Right hindlimb (tissue), 1 donor: ENCODE data around the gene AK5.

Source experiments
- DNase-seq: peaks from one replicate; pipeline ENCODE4 v3.0.0-alpha.2; 2018

Gene AK5

GRCh38 chr1:77281491-77282186, at the start of gene AK5:
AK5 (plus strand) TSS chr1:77282019; CDS start chr1:77282314, 295 bp downstream.
- DNase-seq = peak; percentile 73

GRCh38 chr1:77232829-77233228, 49.0 kb upstream of the AK5 start:
- no peak for DNase-seq

- no peak for DNase-seq
These were observed 47.7 kb upstream of the AK5 start for GRCh38 chr1:77234096-77234495.

GRCh38 chr1:77234943-77235342, 46.9 kb upstream of the AK5 start:
- DNase-seq = no peak

GRCh38 chr1:77238462-77238861, 43.4 kb upstream of the AK5 start:
- no peak for DNase-seq

- DNase-seq = no peak
These were observed 42.5 kb upstream of the AK5 start for GRCh38 chr1:77239311-77239710.

- no peak for DNase-seq
These were observed 36.0 kb upstream of the AK5 start for GRCh38 chr1:77245830-77246229.

- DNase-seq = no peak
These were observed 31.7 kb upstream of the AK5 start for GRCh38 chr1:77250126-77250525.

GRCh38 chr1:77253211-77253610, 28.6 kb upstream of the AK5 start:
- no peak for DNase-seq

- DNase-seq = no peak
These were observed 18.1 kb upstream of the AK5 start for GRCh38 chr1:77263708-77264107.

- DNase-seq = no peak
These were observed 16.6 kb upstream of the AK5 start for GRCh38 chr1:77265180-77265579.

GRCh38 chr1:77267035-77267434, 14.8 kb upstream of the AK5 start:
- DNase-seq = no peak

- DNase-seq = no peak
These were observed 9.8 kb upstream of the AK5 start for GRCh38 chr1:77271852-77272580.

- no peak for DNase-seq
These were observed 7.9 kb upstream of the AK5 start for GRCh38 chr1:77273891-77274290.

- DNase-seq = no peak
These were observed 6.6 kb upstream of the AK5 start for GRCh38 chr1:77275194-77275593.

- no peak for DNase-seq
These were observed 4.9 kb upstream of the AK5 start for GRCh38 chr1:77276941-77277340.

- no peak for DNase-seq
These were observed 1.9 kb upstream of the AK5 start for GRCh38 chr1:77279929-77280328.

- no peak for DNase-seq
These were observed 857 bp upstream of the AK5 start for GRCh38 chr1:77280962-77281361.

GRCh38 chr1:77282187-77282865, 507 bp downstream of the AK5 start:
- no peak for DNase-seq

GRCh38 chr1:77282866-77283539, 1.2 kb downstream of the AK5 start:
- peak; percentile 17 for DNase-seq

- DNase-seq = no peak
These were observed 2.0 kb downstream of the AK5 start for GRCh38 chr1:77283701-77284425.

GRCh38 chr1:77287535-77287934, 5.7 kb downstream of the AK5 start:
- no peak for DNase-seq

- DNase-seq = no peak
These were observed 6.5 kb downstream of the AK5 start for GRCh38 chr1:77288275-77288674.
